ENCODE data around the gene LRIG1. TPM values are rescaled to one million over a fixed set of nuclear protein-coding genes. Genes with fewer than 3 reads are reported as not detected.

Gene LRIG1
- total and polyA plus RNA-seq, 2 donors (not counting 1 experiment from before 2014, with no cell fraction given) = 27.9 to 104 TPM

- Histone ChIP-seq H2AFZ (ENCODE audit: low read length) (no peak overlapping the region), H3K9me3 (ENCODE audit: control insufficient read depth, insufficient read depth, low read depth, low read length) (no peaks in the 10 kb centered on the region), H3K79me2 (ENCODE audit: control insufficient read depth, insufficient read depth, low read length) (no peaks in the 10 kb centered on the region), H4K20me1 (ENCODE audit: control insufficient read depth, extremely low read depth, insufficient read depth, low read length) (no peaks in the 10 kb centered on the region), H3K4me1 (ENCODE audit: control insufficient read depth, extremely low read depth, insufficient read depth, low read length) (no peaks in the 10 kb centered on the region), H3K27ac (ENCODE audit: insufficient read depth, low read length) (no peak overlapping the region), H3K9ac (ENCODE audit: insufficient read depth, low read length) (no peak overlapping the region), H3K4me3 (replicated peaks in 1 of 4; ENCODE audit: control extremely low read depth in 1 of 4, insufficient read depth in 1 of 4, low read depth in 3 of 4, low read length in 4 of 4) (no peak overlapping the region), H3K36me3 (ENCODE audit: control insufficient read depth, insufficient read depth, low read length) (no peaks in the 10 kb centered on the region), H3K27me3 (ENCODE audit: control insufficient read depth, insufficient read depth, low read length) (no peaks in the 10 kb centered on the region), H3K4me2 (ENCODE audit: extremely low read depth, insufficient read depth, low read length) (no peak overlapping the region)
- TF ChIP-seq CTCF (conservative IDR thresholded peaks at IDR 0.05 in 1 of 2, IDR thresholded peaks at IDR 0.05 in 1 of 2; ENCODE audit: low read depth in 1 of 2, low read length in 2 of 2) = no peak
- TF ChIP-seq EZH2 (IDR thresholded peaks at IDR 0.05; ENCODE audit: low read length, missing control alignments) = no peak
- DNase-seq (ENCODE audit: low read depth in 2 of 2) = no peak
These were observed 36.0 kb upstream of the LRIG1 start for GRCh38 chr3:66536791-66537190.

GRCh38 chr3:66534304-66534845 is 33.6 kb upstream of the LRIG1 start:
- Histone ChIP-seq H3K4me3 (replicated peaks in 1 of 4; ENCODE audit: control extremely low read depth in 1 of 4, insufficient read depth in 1 of 4, low read depth in 3 of 4, low read length in 4 of 4) (no peak overlapping the region), H3K9ac (ENCODE audit: insufficient read depth, low read length) (no peak overlapping the region), H3K9me3 (ENCODE audit: control insufficient read depth, insufficient read depth, low read depth, low read length) (no peaks in the 10 kb centered on the region), H4K20me1 (ENCODE audit: control insufficient read depth, extremely low read depth, insufficient read depth, low read length) (no peaks in the 10 kb centered on the region), H3K27me3 (ENCODE audit: control insufficient read depth, insufficient read depth, low read length) (no peaks in the 10 kb centered on the region), H3K36me3 (ENCODE audit: control insufficient read depth, insufficient read depth, low read length) (no peaks in the 10 kb centered on the region), H3K4me2 (ENCODE audit: extremely low read depth, insufficient read depth, low read length) (no peak overlapping the region), H3K79me2 (ENCODE audit: control insufficient read depth, insufficient read depth, low read length) (no peaks in the 10 kb centered on the region), H2AFZ (ENCODE audit: low read length) (no peak overlapping the region), H3K4me1 (ENCODE audit: control insufficient read depth, extremely low read depth, insufficient read depth, low read length) (no peaks in the 10 kb centered on the region), H3K27ac (ENCODE audit: insufficient read depth, low read length) (no peak overlapping the region)
- no peak for TF ChIP-seq EZH2 (IDR thresholded peaks at IDR 0.05; ENCODE audit: low read length, missing control alignments)
- TF ChIP-seq CTCF (conservative IDR thresholded peaks at IDR 0.05 in 1 of 2, IDR thresholded peaks at IDR 0.05 in 1 of 2; ENCODE audit: low read depth in 1 of 2, low read length in 2 of 2) = no peak
- DNase-seq (ENCODE audit: low read depth in 2 of 2) = no peak

GRCh38 chr3:66532613-66533012 is 31.8 kb upstream of the LRIG1 start:
- Histone ChIP-seq H4K20me1 (ENCODE audit: control insufficient read depth, extremely low read depth, insufficient read depth, low read length) (no peaks in the 10 kb centered on the region), H3K79me2 (ENCODE audit: control insufficient read depth, insufficient read depth, low read length) (no peaks in the 10 kb centered on the region), H2AFZ (ENCODE audit: low read length) (no peak overlapping the region), H3K27me3 (ENCODE audit: control insufficient read depth, insufficient read depth, low read length) (no peaks in the 10 kb centered on the region), H3K36me3 (ENCODE audit: control insufficient read depth, insufficient read depth, low read length) (no peaks in the 10 kb centered on the region), H3K4me1 (ENCODE audit: control insufficient read depth, extremely low read depth, insufficient read depth, low read length) (no peaks in the 10 kb centered on the region), H3K4me2 (ENCODE audit: extremely low read depth, insufficient read depth, low read length) (no peak overlapping the region), H3K9ac (ENCODE audit: insufficient read depth, low read length) (no peak overlapping the region), H3K9me3 (ENCODE audit: control insufficient read depth, insufficient read depth, low read depth, low read length) (no peaks in the 10 kb centered on the region), H3K27ac (ENCODE audit: insufficient read depth, low read length) (no peak overlapping the region), H3K4me3 (replicated peaks in 1 of 4; ENCODE audit: control extremely low read depth in 1 of 4, insufficient read depth in 1 of 4, low read depth in 3 of 4, low read length in 4 of 4) (no peak overlapping the region)
- no peak for TF ChIP-seq CTCF (conservative IDR thresholded peaks at IDR 0.05 in 1 of 2, IDR thresholded peaks at IDR 0.05 in 1 of 2; ENCODE audit: low read depth in 1 of 2, low read length in 2 of 2)
- TF ChIP-seq EZH2 (IDR thresholded peaks at IDR 0.05; ENCODE audit: low read length, missing control alignments) = no peak
- DNase-seq (ENCODE audit: low read depth in 2 of 2) = no peak
